Liver (tissue), 2 donors: ENCODE data around the gene B9D2.

Experiments used
- TF ChIP-seq, protein P1 (sequence below): fragments of 150-350 bp; IDR thresholded peaks from 2 replicates; pipeline ENCODE4 v1.5.1; 2017; ENCODE audit warnings: improper control_type of control experiment, low read depth, low read length; ENCODE audit not compliant: missing input control
- TF ChIP-seq, protein P2 (sequence below): IDR thresholded peaks from 2 replicates; pipeline ENCODE4 v1.6.1; 2016; ENCODE audit warnings: antibody characterized with exemption
- donor health status: healthy.

GRCh38 chr19:41407271-41407670, 43.3 kb upstream of the B9D2 start:
- TF ChIP-seq, protein P1, sequence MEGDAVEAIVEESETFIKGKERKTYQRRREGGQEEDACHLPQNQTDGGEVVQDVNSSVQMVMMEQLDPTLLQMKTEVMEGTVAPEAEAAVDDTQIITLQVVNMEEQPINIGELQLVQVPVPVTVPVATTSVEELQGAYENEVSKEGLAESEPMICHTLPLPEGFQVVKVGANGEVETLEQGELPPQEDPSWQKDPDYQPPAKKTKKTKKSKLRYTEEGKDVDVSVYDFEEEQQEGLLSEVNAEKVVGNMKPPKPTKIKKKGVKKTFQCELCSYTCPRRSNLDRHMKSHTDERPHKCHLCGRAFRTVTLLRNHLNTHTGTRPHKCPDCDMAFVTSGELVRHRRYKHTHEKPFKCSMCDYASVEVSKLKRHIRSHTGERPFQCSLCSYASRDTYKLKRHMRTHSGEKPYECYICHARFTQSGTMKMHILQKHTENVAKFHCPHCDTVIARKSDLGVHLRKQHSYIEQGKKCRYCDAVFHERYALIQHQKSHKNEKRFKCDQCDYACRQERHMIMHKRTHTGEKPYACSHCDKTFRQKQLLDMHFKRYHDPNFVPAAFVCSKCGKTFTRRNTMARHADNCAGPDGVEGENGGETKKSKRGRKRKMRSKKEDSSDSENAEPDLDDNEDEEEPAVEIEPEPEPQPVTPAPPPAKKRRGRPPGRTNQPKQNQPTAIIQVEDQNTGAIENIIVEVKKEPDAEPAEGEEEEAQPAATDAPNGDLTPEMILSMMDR: no peak
- TF ChIP-seq, protein P2, sequence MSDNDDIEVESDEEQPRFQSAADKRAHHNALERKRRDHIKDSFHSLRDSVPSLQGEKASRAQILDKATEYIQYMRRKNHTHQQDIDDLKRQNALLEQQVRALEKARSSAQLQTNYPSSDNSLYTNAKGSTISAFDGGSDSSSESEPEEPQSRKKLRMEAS: no peak
